HG03558 (cell line): ENCODE results near the gene TTYH1.
A peak's percentile ranks its signal among the peaks of the same experiment; 100 is the strongest.
"Not testable (repeated sequence)": the region's sequence is repeated elsewhere in the genome, so short reads cannot be mapped to it uniquely, and the experiment has no call there.

Source experiments
- ATAC-seq: cut with Tn5 transposase; IDR thresholded peaks from one replicate; pipeline ENCODE4 v1.9.1; 2021; ENCODE audit warnings: moderate number of reproducible peaks; ENCODE audit not compliant: unreplicated experiment; ENCODE audit errors: extremely low read depth

Gene TTYH1

GRCh38 chr19:54436031-54436523 is 20.8 kb downstream of the TTYH1 start:
- ATAC-seq: no peak

DNA sequence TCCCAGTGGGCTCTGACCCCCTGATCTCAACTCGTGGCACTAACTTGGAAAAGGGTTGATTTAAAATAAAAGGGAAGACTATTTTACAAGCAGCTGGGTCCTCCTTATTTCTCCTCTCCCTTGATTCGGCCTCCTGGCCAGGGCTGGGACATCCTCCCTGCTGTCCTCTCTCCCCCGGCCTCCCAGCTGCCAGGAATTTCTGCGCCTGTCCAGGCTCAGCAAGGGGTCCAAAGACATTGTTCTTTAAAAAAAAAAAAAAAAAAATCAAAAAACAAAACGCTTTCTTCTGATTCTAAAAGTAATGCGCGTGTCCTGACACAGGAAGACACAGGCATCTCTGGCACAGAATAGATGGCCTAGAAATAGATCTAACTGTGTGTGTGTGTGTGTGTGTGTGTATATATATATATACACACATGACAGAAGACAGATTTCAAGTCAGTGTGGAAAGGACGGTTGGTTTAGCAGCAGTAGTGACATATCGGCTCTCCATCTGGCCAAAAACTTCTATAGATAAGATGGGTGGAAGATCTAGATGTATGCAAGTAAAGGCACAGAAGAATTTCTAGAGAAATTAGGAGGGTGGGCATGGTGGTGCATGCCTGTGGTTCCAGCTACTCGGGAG is 21.5 kb downstream of the TTYH1 start:
- ATAC-seq: no peak

DNA sequence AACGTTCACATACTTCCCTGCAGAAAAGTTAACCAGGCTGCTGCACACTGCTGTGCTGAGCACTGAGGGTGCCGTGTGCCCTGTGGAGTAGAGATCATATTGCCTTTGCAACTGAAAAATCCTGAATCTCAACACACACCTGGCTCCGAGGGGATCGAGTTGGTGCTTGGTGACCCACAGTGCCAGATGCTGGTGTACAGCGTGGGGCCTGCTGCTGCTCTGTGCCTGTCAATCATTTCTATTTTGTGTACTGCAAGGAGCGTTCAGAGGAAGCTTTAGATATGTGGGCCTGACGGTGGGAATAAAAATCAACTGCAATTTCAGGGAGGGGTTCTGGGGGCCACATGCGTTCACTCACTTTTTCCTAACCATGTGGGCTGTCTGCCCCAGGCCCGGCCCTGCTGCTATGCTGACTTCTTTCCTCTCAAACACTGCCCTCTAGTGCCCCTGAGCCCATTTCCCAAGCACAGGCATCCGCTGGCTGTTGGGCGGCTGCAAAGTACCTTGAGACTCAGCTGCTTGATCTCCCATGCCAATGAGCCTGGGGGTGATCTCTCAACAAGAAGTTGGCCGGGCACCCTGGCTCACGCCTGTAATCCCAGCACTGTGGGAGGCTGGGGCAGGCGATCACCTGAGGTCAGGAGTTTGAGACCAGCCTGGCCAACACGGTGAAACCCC is 24.0 kb downstream of the TTYH1 start:
- no peak for ATAC-seq

GRCh38 chr19:54440641-54441040 is 25.4 kb downstream of the TTYH1 start:
- ATAC-seq: no peak

GRCh38 chr19:54444737-54445136 is 29.5 kb downstream of the TTYH1 start:
- ATAC-seq: no peak

- ATAC-seq: not testable (repeated sequence)
Measured at GRCh38 chr19:54446349-54446748, 31.1 kb downstream of the TTYH1 start.

DNA sequence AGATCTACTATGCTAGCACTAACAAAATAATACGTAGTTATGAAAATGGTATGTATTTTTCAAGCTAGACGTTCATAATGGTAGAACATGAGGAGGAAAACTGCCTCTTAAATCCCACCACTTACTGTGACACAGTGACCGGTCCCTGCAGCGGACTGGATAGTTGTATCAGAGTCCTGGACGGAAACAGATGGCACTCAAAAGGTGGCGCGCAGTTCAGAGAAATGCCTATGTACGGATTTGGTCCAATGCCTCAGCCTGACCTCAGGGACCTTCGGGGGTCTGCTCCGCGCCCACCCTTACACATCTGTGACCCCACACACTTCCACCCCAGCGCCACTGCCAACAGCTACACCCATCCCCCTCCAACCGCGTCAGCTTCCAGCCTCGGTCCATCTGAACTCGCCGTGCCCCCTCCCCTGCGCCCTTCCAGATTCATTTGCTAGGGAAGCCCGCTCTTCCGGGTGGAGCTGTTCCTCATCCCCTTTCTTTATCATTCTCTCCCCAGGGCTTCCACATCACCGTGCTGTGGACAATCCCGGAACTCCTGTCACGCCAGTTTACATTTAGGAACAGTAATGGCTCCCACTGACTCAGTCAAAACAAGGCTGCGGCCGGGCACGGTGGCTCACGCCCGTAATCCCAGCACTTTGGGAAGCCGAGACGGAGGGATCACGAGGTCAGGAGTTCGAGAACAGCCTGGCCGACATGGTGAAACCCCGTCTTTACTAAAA is 32.9 kb downstream of the TTYH1 start:
- ATAC-seq: no peak

DNA sequence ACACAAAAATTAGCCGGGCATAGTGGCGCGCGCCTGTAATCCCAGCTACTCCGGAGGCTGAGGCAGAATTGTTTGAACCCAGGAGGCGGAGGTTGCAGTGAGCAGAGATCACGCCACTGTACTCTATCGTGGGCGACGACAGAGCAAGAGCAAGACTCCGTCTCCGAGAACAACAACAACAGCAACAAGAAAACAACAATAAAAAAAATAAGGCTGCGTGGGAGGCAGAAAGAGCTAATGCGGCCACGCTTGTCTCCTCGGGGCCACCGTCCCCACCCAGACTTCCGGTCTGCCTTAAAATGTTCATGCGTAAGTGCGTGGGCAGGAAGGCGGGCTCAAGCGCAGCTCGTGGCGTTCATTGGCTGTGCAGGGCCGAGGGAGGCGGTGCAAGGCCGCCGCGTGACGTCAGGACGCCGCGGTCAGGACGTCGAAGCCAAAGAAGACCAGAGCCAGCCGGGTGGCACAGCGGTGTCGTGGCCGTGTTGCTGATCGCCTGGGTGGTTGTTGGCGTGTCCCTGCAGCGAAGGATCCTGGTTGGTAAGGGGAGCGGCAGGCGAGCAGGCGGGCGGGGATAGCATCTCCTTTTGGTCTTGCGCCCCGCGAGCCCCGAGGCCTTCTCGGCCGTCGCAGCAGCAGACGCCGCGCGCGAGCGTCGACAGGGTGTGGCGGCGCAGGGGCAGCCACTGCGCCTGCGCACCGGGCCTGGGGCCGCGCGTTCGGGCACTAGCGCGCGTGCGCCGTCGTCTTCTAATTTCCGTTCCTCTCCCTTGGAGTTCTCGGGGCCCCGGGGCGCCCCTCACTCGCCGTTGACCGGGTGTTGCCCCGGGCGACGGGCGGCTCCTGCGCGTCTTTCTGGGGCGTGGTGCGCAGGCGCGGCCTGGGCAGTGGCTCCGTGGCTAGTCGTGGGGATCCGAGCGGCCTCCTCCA is 33.8 kb downstream of the TTYH1 start, which contains the start of gene LENG8:
Gene LENG8, plus strand, starts transcription at position 426 of the 927 bp plus-strand sequence. CDS start 2,146 bp downstream, outside the sequence.
- peak; percentile 56 for ATAC-seq

DNA sequence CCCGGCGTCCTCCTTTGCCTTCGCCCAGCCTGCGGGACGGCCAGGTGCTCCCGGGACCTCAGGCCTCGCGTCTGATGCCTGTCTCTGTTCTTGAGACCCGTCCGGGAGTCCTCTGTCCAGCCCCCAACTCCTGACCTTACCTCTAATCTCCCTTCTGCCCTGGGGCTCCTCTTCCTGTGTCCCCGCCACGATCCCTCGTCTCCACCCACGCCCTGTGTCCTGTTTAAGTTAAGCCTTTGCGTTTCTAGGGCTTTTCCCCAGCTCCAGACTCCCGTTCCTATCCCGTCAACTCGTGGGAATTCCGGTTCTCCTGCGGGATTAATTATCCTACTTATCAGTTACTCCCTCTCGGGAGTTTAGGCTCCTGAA is 34.4 kb downstream of the TTYH1 start:
- ATAC-seq: no peak

DNA sequence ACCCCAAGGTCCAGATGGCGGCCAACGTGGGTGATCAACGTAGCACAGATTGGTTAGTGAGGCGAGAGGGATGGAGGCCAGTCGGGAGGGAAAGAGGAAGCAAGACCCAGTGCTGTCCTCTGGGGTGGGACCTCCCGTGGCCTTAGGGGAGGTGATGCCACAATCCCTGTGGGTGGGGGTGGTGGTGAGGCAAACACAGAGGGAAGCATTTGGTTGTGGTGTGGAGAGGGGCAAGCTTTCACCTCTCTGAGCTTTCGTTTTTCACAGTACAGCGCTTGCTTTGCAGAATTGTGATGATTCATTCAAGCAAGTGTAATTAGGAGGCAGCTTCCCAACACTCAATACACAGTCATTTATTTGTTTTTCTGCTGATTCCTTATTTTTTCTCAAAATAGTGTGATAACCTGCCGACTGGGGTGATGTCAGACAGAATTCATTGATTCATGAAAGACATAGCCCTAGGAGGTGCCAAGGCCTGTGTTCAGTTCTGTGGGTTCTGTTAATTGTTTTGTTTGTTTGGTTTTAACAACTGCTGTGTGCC is 36.1 kb downstream of the TTYH1 start:
- ATAC-seq: no peak

DNA sequence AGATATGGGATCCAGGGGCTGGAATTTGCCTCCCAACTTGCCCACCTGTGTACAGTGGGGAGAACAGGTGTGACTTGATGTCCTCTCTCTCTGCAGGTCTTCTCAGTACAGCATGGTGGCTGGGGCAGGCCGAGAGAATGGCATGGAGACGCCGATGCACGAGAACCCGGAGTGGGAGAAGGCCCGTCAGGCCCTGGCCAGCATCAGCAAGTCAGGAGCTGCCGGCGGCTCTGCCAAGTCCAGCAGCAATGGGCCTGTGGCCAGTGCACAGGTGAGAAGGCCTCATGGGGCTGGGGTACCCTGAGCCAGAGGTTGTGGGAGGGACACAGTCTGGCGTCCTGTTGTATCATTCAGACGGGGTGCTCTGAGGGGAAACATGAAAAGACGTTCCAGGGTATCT is 36.7 kb downstream of the TTYH1 start:
- ATAC-seq: no peak

DNA sequence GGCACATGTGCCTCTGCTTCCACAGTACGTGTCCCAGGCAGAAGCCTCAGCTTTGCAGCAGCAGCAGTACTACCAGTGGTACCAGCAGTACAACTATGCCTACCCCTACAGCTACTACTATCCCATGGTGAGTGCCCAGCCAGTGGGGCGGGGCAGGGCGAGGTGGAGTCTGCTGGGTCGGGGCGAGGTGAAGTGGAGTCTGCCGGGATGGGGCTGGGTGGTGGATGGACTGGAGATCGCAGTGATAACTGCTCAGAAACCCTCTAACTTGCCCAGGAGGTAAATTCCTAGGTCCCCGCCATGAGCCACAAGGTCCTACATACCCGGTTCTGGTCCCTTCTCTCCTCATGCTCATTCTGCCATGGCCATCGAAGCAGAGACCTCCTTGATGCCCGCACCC is 37.4 kb downstream of the TTYH1 start:
- no peak for ATAC-seq

DNA sequence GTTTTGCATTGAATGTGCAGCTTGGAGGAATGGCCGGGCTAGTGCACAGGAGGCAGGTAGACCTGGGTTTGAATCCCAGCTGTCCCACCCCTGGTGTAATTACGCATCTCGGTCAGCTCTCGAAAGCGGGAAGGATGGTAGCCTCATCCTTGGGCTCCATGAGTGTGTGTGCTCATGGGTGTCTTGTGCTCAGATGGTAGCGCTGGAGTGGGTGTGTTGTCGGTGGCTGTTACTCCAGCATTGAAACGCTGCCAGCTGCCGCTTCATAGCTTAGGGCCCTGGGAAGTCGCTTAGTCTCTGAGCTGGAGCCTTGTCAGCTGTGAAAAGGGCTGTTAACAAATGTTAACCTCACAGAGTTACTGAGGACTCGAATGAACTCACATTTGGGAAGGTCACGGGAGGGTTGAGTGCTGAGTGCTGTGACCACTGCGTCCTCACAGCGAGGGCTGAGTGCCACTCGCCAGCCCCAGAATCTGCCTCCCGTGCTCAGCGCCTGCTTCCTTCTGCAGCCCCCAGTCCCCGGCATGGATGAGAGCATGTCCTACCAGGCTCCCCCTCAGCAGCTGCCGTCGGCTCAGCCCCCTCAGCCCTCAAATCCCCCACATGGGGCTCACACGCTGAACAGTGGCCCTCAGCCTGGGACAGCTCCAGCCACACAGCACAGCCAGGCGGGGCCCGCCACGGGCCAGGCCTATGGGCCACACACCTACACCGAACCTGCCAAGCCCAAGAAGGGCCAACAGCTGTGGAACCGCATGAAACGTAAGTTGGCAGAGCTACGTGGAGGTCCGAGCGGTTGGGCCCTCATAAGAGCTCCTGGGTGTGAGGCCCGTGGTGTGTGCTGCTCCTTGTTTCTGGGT is 38.9 kb downstream of the TTYH1 start:
- ATAC-seq: no peak

- ATAC-seq: no peak
Measured at GRCh38 chr19:54454781-54455675, 39.8 kb downstream of the TTYH1 start.

- ATAC-seq: no peak
Measured at GRCh38 chr19:54455786-54456422, 40.6 kb downstream of the TTYH1 start.

- no peak for ATAC-seq
Measured at GRCh38 chr19:54456423-54457373, 41.4 kb downstream of the TTYH1 start.
